HepG2 (cell line): ENCODE results near the gene CHCHD6. TPM values are rescaled to one million over a fixed set of nuclear protein-coding genes. Genes with fewer than 3 reads are reported as not detected.

Source experiments
- ATAC-seq: fragments of 200-7000 bp; cut with Tn5 transposase; 3 replicates; pipeline ENCODE4 v1.9.1; 2020; ENCODE audit warnings: mild to moderate bottlenecking, moderate library complexity
- BruUV-seq: library from RNA; stranded (reverse); fragments of 400-500 nt; replicated peaks from 2 replicates; lab custom pipeline; 2021; lab: Mats Ljungman, UMichigan
- CTCF ChIA-PET: fragments of 300-600 bp; formaldehyde crosslinking; extraction: SDS; loops from one replicate; lab custom pipeline; 2021; ENCODE audit warnings: low total read pairs, inconsistent platforms, low intra/inter-chr PET ratio; lab: Yijun Ruan, JAX
- POLR2A ChIA-PET: fragments of 350-600 bp; sonication (Branson Sonifier 250); formaldehyde crosslinking; loops from one replicate; lab custom pipeline; 2020; ENCODE audit warnings: antibody characterized with exemption, inconsistent platforms; lab: Yijun Ruan, JAX
- DNase-seq: peaks from one replicate; pipeline ENCODE4 v3.0.0-alpha.2; 2015; ENCODE audit warnings: low spot score
- FAIRE-seq: peaks from 3 replicates; lab custom pipeline; 2011; peaks lifted over from hg19 to GRCh38; lab: Jason Lieb, UNC
- H2AFZ ChIP-seq: one replicate; pipeline ENCODE4 v1.6.1; 2011; ENCODE audit warnings: low read length, inconsistent platforms
- H3K27ac ChIP-seq: fragments of 300-600 bp; 3 replicates; pipeline ENCODE4 v1.8.0; 2011; ENCODE audit warnings: mixed run types, mild to moderate bottlenecking, mixed read lengths, low read length, inconsistent platforms; ENCODE audit not compliant: insufficient read depth; ENCODE audit errors: extremely low read length
- H3K27me3 ChIP-seq, 2 experiments: fragments of 200-600 bp in 1 of 2; 2 replicates in 1 of 2; 3 replicates in 1 of 2; pipeline versions ENCODE4 v1.6.0 to v1.8.0; 2011; ENCODE audit warnings: low read length in 2 of 2, mild to moderate bottlenecking in 2 of 2, moderate library complexity in 2 of 2, inconsistent platforms in 1 of 2; ENCODE audit not compliant: insufficient read depth in 2 of 2, control insufficient read depth in 1 of 2
- H3K36me3 ChIP-seq, 2 experiments: fragments of 200-600 bp in 1 of 2; replicated peaks in 1 of 2; 2 replicates in 1 of 2; 3 replicates in 1 of 2; pipeline versions ENCODE4 v1.5.1 to v1.8.0; 2011; ENCODE audit warnings: low read length in 2 of 2, inconsistent platforms in 1 of 2; ENCODE audit not compliant: insufficient read depth in 2 of 2, control insufficient read depth in 1 of 2
- H3K4me1 ChIP-seq: 2 replicates; pipeline ENCODE4 v1.5.1; 2012; ENCODE audit warnings: low read length, inconsistent platforms; ENCODE audit not compliant: insufficient read depth
- H3K4me2 ChIP-seq: 2 replicates; pipeline ENCODE4 v1.6.0; 2011; ENCODE audit warnings: low read depth, low read length, inconsistent platforms
- H3K4me3 ChIP-seq, 3 experiments: fragments of 200-600 bp in 1 of 3; sonication (generic), shearing (Covaris generic) in 1 of 3; replicated peaks in 1 of 3; 2 replicates each; pipeline ENCODE4 v1.5.1; 2011 to 2016; ENCODE audit warnings: low read length in 3 of 3, inconsistent platforms in 2 of 3, low read depth in 2 of 3, mild to moderate bottlenecking in 2 of 3, control low read depth in 1 of 3, mixed read lengths in 1 of 3; ENCODE audit not compliant: insufficient read depth in 1 of 3
- H3K79me2 ChIP-seq: one replicate; pipeline ENCODE4 v1.6.1; 2011; ENCODE audit warnings: low read length, inconsistent platforms; ENCODE audit not compliant: insufficient read depth
- H3K9ac ChIP-seq: 2 replicates; pipeline ENCODE4 v1.6.0; 2011; ENCODE audit warnings: mild to moderate bottlenecking, low read depth, low read length, inconsistent platforms; ENCODE audit not compliant: insufficient read depth
- H3K9me3 ChIP-seq: 2 replicates; pipeline ENCODE4 v1.5.1; 2012; ENCODE audit warnings: mild to moderate bottlenecking, low read length
- H4K20me1 ChIP-seq: 2 replicates; pipeline ENCODE4 v1.6.0; 2011; ENCODE audit warnings: inconsistent platforms, mild to moderate bottlenecking, low read length, moderate library complexity; ENCODE audit not compliant: insufficient read depth
- ATF7-NPFF ChIP-seq: sonication (generic); formaldehyde crosslinking; IDR thresholded peaks from 2 replicates; pipeline ENCODE4 v1.8.1; 2023; ENCODE audit warnings: mild to moderate bottlenecking, low read depth, missing genetic modification reagents, moderate library complexity
- EHMT2 ChIP-seq: fragments of 200-600 bp; sonication (generic); IDR thresholded peaks from 2 replicates; pipeline ENCODE4 v1.7.0; 2017; ENCODE audit warnings: antibody characterized with exemption, low read depth, low read length, borderline replicate concordance
- HNRNPLL ChIP-seq: fragments of 200-400 bp; formaldehyde crosslinking; IDR thresholded peaks from 2 replicates; pipeline ENCODE4 v1.6.1; 2017; ENCODE audit warnings: mild to moderate bottlenecking, low read depth, low read length; ENCODE audit not compliant: poor library complexity, severe bottlenecking
- KDM6A ChIP-seq: IDR thresholded peaks from 2 replicates; pipeline ENCODE4 v1.6.1; 2016; ENCODE audit warnings: low read depth
- MAFF ChIP-seq: IDR thresholded peaks from 2 replicates; pipeline ENCODE4 v1.6.1; 2011; ENCODE audit warnings: low read depth, low read length, improper control_type of control experiment
- NR2F6 ChIP-seq, 2 experiments: IDR thresholded peaks; 2 replicates each; pipeline ENCODE4 v1.6.1; 2016; ENCODE audit warnings: antibody characterized with exemption in 1 of 2, mild to moderate bottlenecking in 1 of 2
- PHF5A ChIP-seq: IDR thresholded peaks from one replicate; pipeline ENCODE4 v1.6.1; 2018; ENCODE audit warnings: low read depth, missing genetic modification reagents; ENCODE audit not compliant: unreplicated experiment
- PHF8 ChIP-seq: sonication (generic); formaldehyde crosslinking; IDR thresholded peaks from 2 replicates; pipeline ENCODE4 v1.5.0; 2020; ENCODE audit warnings: missing genetic modification reagents
- SAP130 ChIP-seq: IDR thresholded peaks from 2 replicates; pipeline ENCODE4 v1.6.1; 2016; ENCODE audit warnings: low read depth
- SIX1 ChIP-seq: sonication (generic); formaldehyde crosslinking; IDR thresholded peaks from 2 replicates; pipeline ENCODE4 v1.4.0; 2020; ENCODE audit warnings: missing genetic modification reagents, borderline replicate concordance
- TCF12 ChIP-seq, 2 experiments: fragments of 450-650 bp in 1 of 2; sonication (generic) in 1 of 2; formaldehyde crosslinking in 1 of 2; IDR thresholded peaks; 2 replicates each; pipeline versions ENCODE4 v1.6.1 to v1.8.0; 2017 to 2022; ENCODE audit warnings: antibody characterized with exemption in 1 of 2, mild to moderate bottlenecking in 1 of 2, missing genetic modification reagents in 1 of 2, moderate library complexity in 1 of 2
- ZNF138 ChIP-seq: sonication (generic); formaldehyde crosslinking; IDR thresholded peaks from 2 replicates; pipeline ENCODE4 v1.5.0; 2020; ENCODE audit warnings: mild to moderate bottlenecking, low read depth, missing genetic modification reagents
- ZNF230 ChIP-seq: sonication (generic); formaldehyde crosslinking; IDR thresholded peaks from 2 replicates; pipeline ENCODE4 v1.4.0; 2020; ENCODE audit warnings: mild to moderate bottlenecking, missing genetic modification reagents
- ZNF232 ChIP-seq: sonication (generic); formaldehyde crosslinking; IDR thresholded peaks from 2 replicates; pipeline ENCODE4 v1.4.0; 2020; ENCODE audit warnings: missing genetic modification reagents, borderline replicate concordance
- ZNF263 ChIP-seq: sonication (generic); formaldehyde crosslinking; IDR thresholded peaks from 2 replicates; pipeline ENCODE4 v1.4.0; 2020; ENCODE audit warnings: missing genetic modification reagents
- ZNF34 ChIP-seq: sonication (generic); formaldehyde crosslinking; IDR thresholded peaks from 2 replicates; pipeline ENCODE4 v1.4.0; 2020; ENCODE audit warnings: mild to moderate bottlenecking, missing genetic modification reagents, borderline replicate concordance
- ZNF557 ChIP-seq: sonication (generic); formaldehyde crosslinking; IDR thresholded peaks from 2 replicates; pipeline ENCODE4 v1.4.0; 2020; ENCODE audit warnings: missing genetic modification reagents
- WGBS: methylation state at CpG from one replicate; pipeline ENCODE4 v1.1.6; 2017; ENCODE audit warnings: low lambda C conversion rate; 5-methylcytosine and 5-hydroxymethylcytosine counted together
- in situ Hi-C: cut with HindIII; loops from 2 replicates; pipeline ENCODE4 v1.10.0; 2017; ENCODE audit warnings: low pct_unique_long_range_greater_than_20kb; ENCODE audit not compliant: extremely low pct_ligation_motif_present
- intact Hi-C: fragments of 100-400 bp; cut with micrococcal nuclease; formaldehyde crosslinking; loops from one replicate; pipeline ENCODE4 v1.10.0; 2022; ENCODE audit not compliant: unreplicated experiment
- polyA plus RNA-seq, 8 experiments: library from polyadenylated mRNA; depleted of rRNA in 3 of 8; stranded (reverse) in 7 of 8; unstranded in 1 of 8; fragments of >200 nt; fragmentation: Illumina TruSeq in 4 of 8; extraction: Trizol in 4 of 8; gene quantifications; 2 replicates each; pipeline versions ENCODE4 v1.2.1 to v1.2.3, GENCODE V29; 2011 to 2016; ENCODE audit warnings: low read depth in 4 of 8, missing spikeins in 1 of 8, mixed read lengths in 1 of 8; ENCODE audit not compliant: insufficient read depth in 1 of 8
- total RNA-seq, 5 experiments: library from RNA; depleted of rRNA; stranded (reverse); fragments of >200 nt; fragmentation: Illumina TruSeq; extraction: Trizol; gene quantifications; 2 replicates each; pipeline ENCODE4 v1.2.3, GENCODE V29; 2016; ENCODE audit warnings: low read depth in 1 of 5
- TF ChIP-seq, protein P1 (sequence below): sonication (generic); formaldehyde crosslinking; IDR thresholded peaks from 2 replicates; pipeline ENCODE4 v1.4.0; 2020; ENCODE audit warnings: missing genetic modification reagents; ENCODE audit errors: not compliant biosample characterization

CHCHD6 gene
- total and polyA plus RNA-seq, 2 of the 13 experiments (the other 11 are each of a cell fraction or from before 2014, with no cell fraction given): 20.3 to 20.8 TPM

GRCh38 chr3:126878664-126879063 is 174.6 kb downstream of the CHCHD6 start:
- ChIA-PET CTCF (no interaction called here), POLR2A (no interaction called here)
- H3K27me3 ChIP-seq: no peaks in the 10 kb centered on the region; a peak in 1 of 5 replicates
- no peak for ATAC-seq
- H2AFZ ChIP-seq: no peak overlapping the region
- no peaks in the 10 kb centered on the region; a peak in 1 of 5 replicates for H3K36me3 ChIP-seq
- H3K4me1 ChIP-seq: peaks cover 5% of the 10 kb centered on the region
- TF ChIP-seq ZNF34 (no peak), ZNF557 (CRISPR knock-in tag) (no peak), PHF5A (CRISPR knock-in tag) (no peak), PHF8 (no peak), SIX1 (CRISPR knock-in tag) (no peak), SAP130 (CRISPR knock-in tag) (no peak), HNRNPLL (no peak), TCF12 (IDR thresholded peaks at IDR 0.05) (no peak), TCF12 (CRISPR knock-in tag; IDR thresholded peaks at IDR 0.05) (no peak), ZNF138 (no peak)
- H3K9me3 ChIP-seq: no peaks in the 10 kb centered on the region
- H3K4me2 ChIP-seq: no peak overlapping the region
- H3K79me2 ChIP-seq: no peaks in the 10 kb centered on the region
- BruUV-seq: no TSS peak
- in situ Hi-C loops (no loop called here), intact Hi-C loops (no loop called here)
- WGBS: 100% methylated on average over 1 of the region's 3 CpGs
- no peaks in the 10 kb centered on the region for H4K20me1 ChIP-seq
- FAIRE-seq: no peak
- no peak for DNase-seq
- H3K4me3 ChIP-seq: no peak overlapping the region
- no peak overlapping the region for H3K9ac ChIP-seq
- H3K27ac ChIP-seq: no peak overlapping the region

DNA sequence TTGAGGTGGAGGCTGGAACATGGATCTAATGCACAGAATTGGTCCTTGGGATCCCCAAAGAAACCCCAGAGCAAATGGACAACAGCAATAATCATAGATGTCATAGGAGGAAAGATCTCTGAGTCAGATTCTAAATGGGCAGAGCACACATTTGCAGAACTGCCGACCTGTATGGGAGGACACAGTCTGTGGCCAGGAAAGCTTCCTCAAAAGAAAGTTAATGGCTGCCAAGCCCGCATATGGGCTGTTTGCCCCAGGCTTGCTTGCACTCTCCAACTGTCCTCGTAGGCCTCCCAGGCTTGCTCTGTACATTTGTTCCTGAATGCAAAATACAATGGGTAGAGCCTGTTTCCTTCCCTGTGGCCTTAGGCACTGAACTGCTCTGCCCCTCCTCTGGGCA is 176.9 kb downstream of the CHCHD6 start:
- Histone ChIP-seq H3K4me1 (peaks cover 9% of the 10 kb centered on the region), H3K27ac (no peak overlapping the region), H3K27me3 (no peaks in the 10 kb centered on the region; a peak in 1 of 5 replicates), H3K4me3 (no peak overlapping the region), H4K20me1 (no peaks in the 10 kb centered on the region), H3K9me3 (no peaks in the 10 kb centered on the region), H3K9ac (no peak overlapping the region), H3K79me2 (no peaks in the 10 kb centered on the region), H3K36me3 (no peaks in the 10 kb centered on the region), H3K4me2 (no peak overlapping the region), H2AFZ (no peak overlapping the region)
- no peak for FAIRE-seq
- ChIA-PET POLR2A (no interaction called here), CTCF (no interaction called here)
- DNase-seq: no peak
- WGBS: 80% methylated on average over 1 of the region's 3 CpGs
- ATAC-seq: no peak
- in situ Hi-C loops: no loop called here
- intact Hi-C loops: no loop called here
- no TSS peak for BruUV-seq
- TF ChIP-seq ZNF232 (no peak), ATF7-NPFF (CRISPR knock-in tag) (no peak), ZNF263 (no peak), EHMT2 (no peak), MAFF (no peak), ZNF230 (CRISPR knock-in tag) (no peak), KDM6A (CRISPR knock-in tag) (no peak), NR2F6 (IDR thresholded peaks at IDR 0.05) (no peak), NR2F6 (CRISPR knock-in tag; IDR thresholded peaks at IDR 0.05) (no peak)
- TF ChIP-seq, protein P1, sequence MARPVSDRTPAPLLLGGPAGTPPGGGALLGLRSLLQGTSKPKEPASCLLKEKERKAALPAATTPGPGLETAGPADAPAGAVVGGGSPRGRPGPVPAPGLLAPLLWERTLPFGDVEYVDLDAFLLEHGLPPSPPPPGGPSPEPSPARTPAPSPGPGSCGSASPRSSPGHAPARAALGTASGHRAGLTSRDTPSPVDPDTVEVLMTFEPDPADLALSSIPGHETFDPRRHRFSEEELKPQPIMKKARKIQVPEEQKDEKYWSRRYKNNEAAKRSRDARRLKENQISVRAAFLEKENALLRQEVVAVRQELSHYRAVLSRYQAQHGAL (CRISPR knock-in tag): no peak
